Hematopoietic multipotent progenitor cell treated with erythropoietin and hydrocortisone succinate and interleukin-3 and kit ligand, for 6 days (in vitro differentiated cells): ENCODE data around the gene COBL.
"Not testable (repeated sequence)": the region's sequence is repeated elsewhere in the genome, so short reads cannot be mapped to it uniquely, and the experiment has no call there.

Experiments used
- DNase-seq: peaks from one replicate; pipeline ENCODE4 v3.0.0-alpha.2; 2015

COBL gene

GRCh38 chr7:51017576-51018535, 298.8 kb downstream of the COBL start:
- DNase-seq = no peak

GRCh38 chr7:51016546-51016945, 300.1 kb downstream of the COBL start:
- no peak for DNase-seq

GRCh38 chr7:51015581-51015980, 301.0 kb downstream of the COBL start:
- no peak for DNase-seq

- DNase-seq = no peak
Measured at GRCh38 chr7:51014811-51015210, 301.8 kb downstream of the COBL start.

- no peak for DNase-seq
Measured at GRCh38 chr7:51013861-51014511, 302.6 kb downstream of the COBL start.

GRCh38 chr7:51013218-51013786, 303.3 kb downstream of the COBL start:
- DNase-seq = no peak

GRCh38 chr7:51012569-51013217, 303.9 kb downstream of the COBL start:
- DNase-seq = no peak

- no peak for DNase-seq
Measured at GRCh38 chr7:51011710-51012350, 304.8 kb downstream of the COBL start.

GRCh38 chr7:51010534-51010933, 306.1 kb downstream of the COBL start:
- DNase-seq = no peak

- no peak for DNase-seq
Measured at GRCh38 chr7:51009716-51010496, 306.7 kb downstream of the COBL start.

GRCh38 chr7:51007551-51008505, 308.8 kb downstream of the COBL start:
- no peak for DNase-seq

- no peak for DNase-seq
Measured at GRCh38 chr7:51006483-51007235, 309.9 kb downstream of the COBL start.

GRCh38 chr7:51005074-51005473, 311.5 kb downstream of the COBL start:
- DNase-seq = no peak

- peak; percentile 28 for DNase-seq
Measured at GRCh38 chr7:51000956-51001355, 315.7 kb downstream of the COBL start.

GRCh38 chr7:50994753-50995319, 321.8 kb downstream of the COBL start:
- no peak for DNase-seq

- DNase-seq = not testable (repeated sequence)
Measured at GRCh38 chr7:50990214-50990613, 326.4 kb downstream of the COBL start.

GRCh38 chr7:50988988-50989387, 327.6 kb downstream of the COBL start:
- DNase-seq = no peak

GRCh38 chr7:50988465-50988864, 328.1 kb downstream of the COBL start:
- no peak for DNase-seq

- no peak for DNase-seq
Measured at GRCh38 chr7:50985096-50985495, 331.5 kb downstream of the COBL start.

GRCh38 chr7:50983850-50984249, 332.8 kb downstream of the COBL start:
- DNase-seq = no peak
